SJSA1 (cell line): ENCODE measurements around the gene FSTL4. TPM values are rescaled to one million over a fixed set of nuclear protein-coding genes. Genes with fewer than 3 reads are reported as not detected.
"Not testable (repeated sequence)": the region's sequence is repeated elsewhere in the genome, so short reads cannot be mapped to it uniquely, and the experiment has no call there.

Experiments
- DNase-seq, 2 experiments: peaks; one replicate each; pipeline ENCODE4 v3.0.0-alpha.2; 2015 to 2020; ENCODE audit warnings: low spot score in 2 of 2, low read depth in 1 of 2
- H3K27ac ChIP-seq: fragments of 250-450 bp; sonication (Bioruptor Pico); 2 replicates; pipeline ENCODE4 v1.5.1; 2020; ENCODE audit warnings: mild to moderate bottlenecking, moderate library complexity
- H3K27me3 ChIP-seq: fragments of 250-450 bp; sonication (Bioruptor Pico); replicated peaks from 2 replicates; pipeline ENCODE4 v1.5.1; 2020; ENCODE audit warnings: mild to moderate bottlenecking, moderate library complexity
- H3K36me3 ChIP-seq: fragments of 250-450 bp; sonication (Bioruptor Pico); 2 replicates; pipeline ENCODE4 v1.5.1; 2020; ENCODE audit warnings: mild to moderate bottlenecking
- H3K4me1 ChIP-seq: fragments of 250-450 bp; sonication (Bioruptor Pico); replicated peaks from 2 replicates; pipeline ENCODE4 v1.6.1; 2021; ENCODE audit warnings: mild to moderate bottlenecking
- H3K4me3 ChIP-seq: fragments of 250-450 bp; sonication (Bioruptor Pico); 2 replicates; pipeline ENCODE4 v1.5.1; 2020; ENCODE audit warnings: mild to moderate bottlenecking
- H3K9me3 ChIP-seq: fragments of 250-450 bp; sonication (Bioruptor Pico); replicated peaks from 2 replicates; pipeline ENCODE4 v1.5.1; 2020; ENCODE audit warnings: mild to moderate bottlenecking
- total RNA-seq: library from RNA; depleted of rRNA; stranded (reverse); fragments of >200 nt; shearing (Covaris generic); gene quantifications from 2 replicates; pipeline ENCODE4 v1.2.3, GENCODE V29; 2014

FSTL4 gene
- total RNA-seq, 1 experiment from 2014 or later: 2.1 TPM

- H3K9me3 ChIP-seq: not testable (repeated sequence)
Measured at GRCh38 chr5:133394477-133394817, 217.9 kb downstream of the FSTL4 start.

DNA sequence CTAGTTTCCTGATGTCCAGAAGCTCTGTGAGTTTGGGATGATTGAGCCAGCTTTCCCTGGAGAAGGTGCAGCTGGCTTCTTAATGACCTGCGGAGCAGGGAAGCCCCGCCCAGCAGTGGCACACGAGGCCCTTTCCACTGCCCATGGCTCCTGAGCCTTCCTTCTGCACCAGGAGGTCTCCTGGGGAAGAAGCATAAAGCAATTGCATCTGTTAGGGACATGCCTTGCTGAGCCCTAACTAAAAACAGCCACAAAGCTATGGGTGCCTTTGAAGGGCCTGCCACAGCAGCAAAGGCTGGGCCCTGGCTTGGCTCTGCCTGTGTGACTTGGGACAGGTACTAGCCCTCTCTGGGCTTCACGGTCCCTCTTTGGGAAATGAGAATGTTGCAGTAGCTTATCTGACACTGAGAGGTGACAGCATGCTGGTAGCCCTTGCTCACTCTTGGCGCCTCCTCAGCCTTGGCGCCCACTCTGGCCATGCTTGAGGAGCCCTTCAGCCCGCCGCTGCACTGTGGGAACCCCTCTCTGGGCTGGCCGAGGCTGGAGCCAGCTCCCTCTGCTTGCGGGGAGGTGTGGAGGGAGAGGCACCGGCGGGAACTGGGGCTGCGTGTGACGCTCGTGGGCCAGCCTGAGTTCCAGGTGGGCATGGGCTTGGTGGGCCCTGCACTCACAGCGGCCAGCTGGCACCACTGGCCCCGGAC, 218.4 kb downstream of the FSTL4 start:
- Histone ChIP-seq H3K4me3 (no peak overlapping the region), H3K9me3 (no peaks in the 10 kb centered on the region), H3K36me3 (no peaks in the 10 kb centered on the region), H3K4me1 (no peaks in the 10 kb centered on the region), H3K27ac (no peak overlapping the region), H3K27me3 (peaks cover 33% of the 10 kb centered on the region)
- DNase-seq: peak in 1 of 2 experiments; percentile 40

More at GRCh38 chr5:133394477-133394817, 217.9 kb downstream of the FSTL4 start:
- H3K4me3 ChIP-seq, H3K4me1 ChIP-seq, H3K36me3 ChIP-seq, H3K27ac ChIP-seq: not testable (repeated sequence)
- DNase-seq: peak in 1 of 2 experiments; percentile 46
- peaks cover 30% of the 10 kb centered on the region for H3K27me3 ChIP-seq

- Histone ChIP-seq H3K27ac (no peak overlapping the region), H3K4me1 (no peaks in the 10 kb centered on the region), H3K36me3 (no peaks in the 10 kb centered on the region), H3K9me3 (no peaks in the 10 kb centered on the region), H3K27me3 (peaks cover 37% of the 10 kb centered on the region), H3K4me3 (no peak overlapping the region)
- DNase-seq: peak in 1 of 2 experiments; percentile 30
Measured at GRCh38 chr5:133392448-133392847, 219.9 kb downstream of the FSTL4 start.

GRCh38 chr5:133391354-133392136, 220.8 kb downstream of the FSTL4 start:
- H3K27ac ChIP-seq: no peak overlapping the region
- DNase-seq: peak in 1 of 2 experiments; percentile 37
- H3K4me3 ChIP-seq: no peak overlapping the region
- H3K27me3 ChIP-seq: peaks cover 40% of the 10 kb centered on the region
- H3K36me3 ChIP-seq: no peaks in the 10 kb centered on the region
- no peaks in the 10 kb centered on the region for H3K4me1 ChIP-seq
- H3K9me3 ChIP-seq: no peaks in the 10 kb centered on the region

- H3K4me3 ChIP-seq: no peak overlapping the region
Measured at GRCh38 chr5:133390416-133391353, 221.7 kb downstream of the FSTL4 start.

DNA sequence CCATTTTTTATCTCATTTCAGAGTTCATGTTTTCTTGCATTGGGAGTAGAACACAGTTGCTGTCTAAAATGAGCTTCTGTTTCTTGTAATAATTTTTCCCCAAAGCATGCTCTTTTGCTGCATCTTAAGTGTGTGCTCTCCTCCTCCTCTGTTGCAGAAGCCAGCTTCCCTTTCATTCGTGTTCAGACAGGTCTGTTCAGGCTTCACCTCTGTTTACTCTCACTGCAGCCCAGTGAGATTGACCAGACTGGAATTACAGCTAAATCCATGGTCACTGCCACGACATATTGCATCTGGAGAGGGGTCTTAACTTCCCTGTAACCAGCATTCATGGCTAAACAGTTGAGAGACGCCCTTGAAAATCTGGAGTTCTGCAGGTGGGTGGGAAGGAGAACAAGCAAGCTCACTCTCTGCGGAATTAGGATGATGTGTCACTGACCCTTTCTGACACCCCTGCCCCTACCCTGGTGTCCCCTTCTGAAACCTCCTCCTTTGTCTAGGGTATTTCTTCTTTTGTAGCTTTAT, 223.2 kb downstream of the FSTL4 start:
- no peaks in the 10 kb centered on the region for H3K4me1 ChIP-seq
- no peaks in the 10 kb centered on the region for H3K9me3 ChIP-seq
- H3K4me3 ChIP-seq: no peak overlapping the region
- H3K36me3 ChIP-seq: no peaks in the 10 kb centered on the region
- H3K27ac ChIP-seq: no peak overlapping the region
- peaks cover 54% of the 10 kb centered on the region for H3K27me3 ChIP-seq
- DNase-seq: no peak

More at GRCh38 chr5:133390416-133391353, 221.7 kb downstream of the FSTL4 start:
- DNase-seq: peak in 1 of 2 experiments; percentile 38
- no peak overlapping the region for H3K27ac ChIP-seq
- H3K27me3 ChIP-seq: peaks cover 46% of the 10 kb centered on the region
- no peaks in the 10 kb centered on the region for H3K4me1 ChIP-seq
- no peaks in the 10 kb centered on the region for H3K36me3 ChIP-seq
- no peaks in the 10 kb centered on the region for H3K9me3 ChIP-seq

DNA sequence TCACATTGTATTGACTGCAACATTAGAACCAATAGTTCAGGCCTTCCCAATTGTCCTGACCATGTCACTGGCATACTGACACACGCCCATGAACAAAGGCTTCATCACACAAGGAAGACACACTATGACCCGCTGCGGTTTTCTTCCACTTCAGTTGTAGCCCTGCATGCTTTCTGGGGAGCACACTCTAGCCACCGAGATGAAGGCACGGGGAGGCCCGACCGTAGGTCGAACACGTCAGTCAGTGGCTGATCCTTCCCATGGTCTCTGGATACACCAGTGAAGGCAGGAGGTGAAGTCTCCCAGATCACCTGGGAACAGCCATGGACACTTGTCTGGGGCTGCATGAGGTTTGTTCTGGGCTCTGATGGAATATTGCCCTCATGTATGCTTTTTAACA, 224.7 kb downstream of the FSTL4 start:
- peak in 1 of 2 experiments; percentile 25 for DNase-seq

GRCh38 chr5:133387091-133387490, 225.2 kb downstream of the FSTL4 start:
- H3K4me3 ChIP-seq: no peak overlapping the region
- DNase-seq: peak in 1 of 2 experiments; percentile 30
- H3K27me3 ChIP-seq: peaks cover 53% of the 10 kb centered on the region
- no peak overlapping the region for H3K27ac ChIP-seq
- no peaks in the 10 kb centered on the region for H3K9me3 ChIP-seq
- H3K36me3 ChIP-seq: no peaks in the 10 kb centered on the region
- H3K4me1 ChIP-seq: no peaks in the 10 kb centered on the region

More for the DNA sequence above, 224.7 kb downstream of the FSTL4 start:
- no peaks in the 10 kb centered on the region for H3K4me1 ChIP-seq
- H3K27ac ChIP-seq: no peak overlapping the region
- H3K9me3 ChIP-seq: no peaks in the 10 kb centered on the region
- no peaks in the 10 kb centered on the region for H3K36me3 ChIP-seq
- H3K4me3 ChIP-seq: no peak overlapping the region
- H3K27me3 ChIP-seq: peaks cover 54% of the 10 kb centered on the region

GRCh38 chr5:133386662-133387061, 225.7 kb downstream of the FSTL4 start:
- DNase-seq: peak in 1 of 2 experiments; percentile 30
- Histone ChIP-seq H3K36me3 (no peaks in the 10 kb centered on the region), H3K9me3 (no peaks in the 10 kb centered on the region), H3K4me1 (no peaks in the 10 kb centered on the region), H3K4me3 (no peak overlapping the region), H3K27me3 (peaks cover 53% of the 10 kb centered on the region), H3K27ac (no peak overlapping the region)

DNA sequence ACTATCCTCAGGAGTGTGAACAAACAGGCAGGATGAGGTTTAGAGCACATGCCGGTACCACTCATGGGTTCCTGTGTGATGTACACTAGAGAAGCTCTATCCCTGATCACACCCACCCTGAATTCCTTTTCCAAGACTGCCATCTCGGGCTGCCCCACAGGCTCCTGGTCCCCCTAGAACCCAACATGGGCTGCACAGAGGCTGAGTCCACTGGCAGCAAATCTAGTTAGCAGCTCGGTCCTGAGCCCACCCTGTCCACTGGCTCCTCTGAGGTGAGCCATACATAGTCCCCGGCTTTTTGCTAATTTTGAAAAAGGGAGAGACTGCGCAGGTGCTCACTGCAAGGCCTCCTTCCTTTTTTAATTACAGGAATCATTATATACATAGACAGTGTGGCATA, 227.0 kb downstream of the FSTL4 start:
- H3K27ac ChIP-seq: no peak overlapping the region
- H3K9me3 ChIP-seq: no peaks in the 10 kb centered on the region
- no peaks in the 10 kb centered on the region for H3K36me3 ChIP-seq
- peaks cover 50% of the 10 kb centered on the region for H3K27me3 ChIP-seq
- no peak overlapping the region for H3K4me3 ChIP-seq
- DNase-seq: peak in 1 of 2 experiments; percentile 32
- no peaks in the 10 kb centered on the region for H3K4me1 ChIP-seq

DNA sequence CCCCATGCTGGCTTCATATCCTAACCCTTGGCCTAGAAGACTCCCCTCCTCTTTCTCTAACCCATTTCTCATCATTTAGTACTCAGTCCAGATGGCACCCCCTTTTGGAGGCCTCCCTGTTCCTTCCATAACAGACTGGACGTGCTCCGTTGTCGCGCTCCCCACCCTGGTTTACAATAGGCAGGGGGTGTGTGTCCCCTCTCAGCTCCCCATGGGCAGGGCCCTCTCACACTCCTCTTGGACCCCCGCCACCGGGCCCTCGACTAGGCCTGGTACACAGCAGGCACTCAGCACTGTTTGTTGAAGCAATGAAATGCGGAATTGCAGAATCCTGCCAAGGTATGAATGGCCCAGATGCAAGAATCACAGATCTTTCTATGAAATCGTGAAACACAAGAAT, 227.4 kb downstream of the FSTL4 start:
- DNase-seq: peak in 1 of 2 experiments; percentile 37
- no peaks in the 10 kb centered on the region for H3K4me1 ChIP-seq
- H3K27ac ChIP-seq: no peak overlapping the region
- H3K27me3 ChIP-seq: peaks cover 47% of the 10 kb centered on the region
- H3K4me3 ChIP-seq: no peak overlapping the region
- H3K9me3 ChIP-seq: no peaks in the 10 kb centered on the region
- H3K36me3 ChIP-seq: no peaks in the 10 kb centered on the region

GRCh38 chr5:133384120-133384855, 228.1 kb downstream of the FSTL4 start:
- H3K27me3 ChIP-seq: peaks cover 45% of the 10 kb centered on the region
- no peak overlapping the region for H3K4me3 ChIP-seq
- peak in 1 of 2 experiments; percentile 36 for DNase-seq
- H3K36me3 ChIP-seq: no peaks in the 10 kb centered on the region
- no peaks in the 10 kb centered on the region for H3K9me3 ChIP-seq
- H3K27ac ChIP-seq: no peak overlapping the region
- H3K4me1 ChIP-seq: no peaks in the 10 kb centered on the region

DNA sequence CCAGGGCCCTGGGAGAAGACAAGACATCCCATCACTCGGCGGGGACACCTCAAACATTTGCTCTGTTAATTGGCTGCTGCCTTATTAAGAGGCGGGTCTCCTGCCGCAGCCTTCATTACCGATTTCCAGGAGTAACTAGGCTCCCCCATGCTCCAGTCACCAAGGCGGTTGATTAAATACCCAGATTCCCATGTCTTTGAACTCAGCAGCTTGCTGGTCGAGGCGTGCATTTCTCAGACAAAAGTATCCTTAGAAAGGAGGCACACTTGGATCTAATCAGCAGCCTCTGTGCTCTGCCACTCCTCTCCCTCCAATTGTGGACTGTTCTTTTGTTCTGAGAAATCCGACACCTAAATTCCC, 228.8 kb downstream of the FSTL4 start:
- Histone ChIP-seq H3K27ac (no peak overlapping the region), H3K4me1 (no peaks in the 10 kb centered on the region), H3K36me3 (no peaks in the 10 kb centered on the region), H3K9me3 (no peaks in the 10 kb centered on the region), H3K27me3 (peaks cover 42% of the 10 kb centered on the region), H3K4me3 (no peak overlapping the region)
- DNase-seq: no peak
